Heart left ventricle (tissue), 13 donors: ENCODE measurements around the gene PRRG1.

Source experiments
- CTCF ChIP-seq, 12 donors: fragments of 200-600 bp; sonication (generic) in 4 of 12; IDR thresholded peaks; one replicate each; pipeline versions ENCODE4 v1.5.0 to v1.8.0; 2018 to 2022; ENCODE audit warnings: antibody characterized with exemption in 12 of 12, mild to moderate bottlenecking in 5 of 12
- POLR2A ChIP-seq, 2 donors: fragments of 450-650 bp; IDR thresholded peaks; one replicate each; pipeline ENCODE4 v1.6.1; 2017; ENCODE audit warnings: antibody characterized with exemption in 2 of 2, mild to moderate bottlenecking in 2 of 2, moderate library complexity in 2 of 2
- donor health status: ischemic (EF 13 %, LVEDD 7.1; RV severe dilation, severe dysfunction).
- donor health status: DM: no; HTN: yes; CAD: no.
- donor health status: DM: no; HTN: no; CAD: no.
- donor health status: ischemic (EF 25% LVEDD 6.9; RV normal size, moderate dysfunction).
- donor health status: ischemic (EF 25% LVEDD 5.7; RV mildly dilated, moderate dysfunction).
- donor health status: ischemic (EF 35%, LVEDD 5.7; RV mildly dilated, moderate dysfunction).
- donor health status: nonischemic (EF 11% LVEDD 7.7; RV severe dilation, severe dysfunction).
- donor health status: DM: yes; HTN: yes; CAD: no.
- donor health status: PGD.
- donor health status: ischemic (EF 29% LVEDD 5.4; RV normal size, mild dysfunction).
- donor health status: nonischemic (EF 23%, LVEDD 6.1; RV moderate dilation, normal function).

- TF ChIP-seq POLR2A (IDR thresholded peaks at IDR 0.05), result no peak
- TF ChIP-seq CTCF (IDR thresholded peaks at IDR 0.05), result no peak
Observed at GRCh38 chrX:37353646-37354045, 4.5 kb downstream of the PRRG1 start.
